Natural killer cell (primary cell): ENCODE results near the gene EGFR. TPM values are rescaled to one million over a fixed set of nuclear protein-coding genes. Genes with fewer than 3 reads are reported as not detected.

Experiments used
- ATAC-seq, 3 donors: fragments of 150-1000 bp in 2 of 3; fragments of 200-7000 bp in 1 of 3; cut with Tn5 transposase; 1 replicate in 1 of 3; 2 replicates in 2 of 3; pipeline ENCODE4 v1.10.0; 2021; ENCODE audit warnings: mild to moderate bottlenecking in 2 of 3, moderate library complexity in 2 of 3
- DNase-seq, 2 donors: peaks; one replicate each; pipeline versions ENCODE4 v3.0.0 to v3.0.0-alpha.2; 2013 to 2021; ENCODE audit warnings: mixed read lengths in 1 of 2
- H3K27ac ChIP-seq: one replicate; pipeline ENCODE4 v1.5.1; 2013; ENCODE audit warnings: mild to moderate bottlenecking, low read length
- H3K27me3 ChIP-seq: one replicate; pipeline ENCODE4 v1.6.1; 2013; ENCODE audit warnings: low read length; ENCODE audit not compliant: control insufficient read depth, insufficient read depth
- H3K36me3 ChIP-seq: one replicate; pipeline ENCODE4 v1.6.1; 2013; ENCODE audit warnings: low read length; ENCODE audit not compliant: control insufficient read depth, insufficient read depth
- H3K4me1 ChIP-seq: one replicate; pipeline ENCODE4 v1.6.1; 2013; ENCODE audit warnings: low read length; ENCODE audit not compliant: control insufficient read depth, insufficient read depth
- H3K4me3 ChIP-seq: one replicate; pipeline ENCODE4 v1.5.1; 2013; ENCODE audit warnings: low read length
- H3K9me3 ChIP-seq: one replicate; pipeline ENCODE4 v1.6.1; 2013; ENCODE audit warnings: low read length; ENCODE audit not compliant: control insufficient read depth, insufficient read depth
- H3K27ac Mint-ChIP-seq, 2 donors: one replicate each; pipeline ENCODE4 v1.8.0; 2022; ENCODE audit warnings: mild to moderate bottlenecking in 2 of 2, mixed read lengths in 2 of 2, moderate library complexity in 1 of 2
- H3K27me3 Mint-ChIP-seq, 2 donors: one replicate each; pipeline ENCODE4 v1.8.0; 2022; ENCODE audit warnings: low read depth in 2 of 2, mixed read lengths in 2 of 2
- H3K36me3 Mint-ChIP-seq: one replicate; pipeline ENCODE4 v1.8.0; 2022; ENCODE audit warnings: mixed read lengths
- H3K4me1 Mint-ChIP-seq, 2 donors: one replicate each; pipeline ENCODE4 v1.8.0; 2022; ENCODE audit warnings: mixed read lengths in 2 of 2
- H3K4me3 Mint-ChIP-seq: one replicate; pipeline ENCODE4 v1.8.0; 2022; ENCODE audit warnings: mild to moderate bottlenecking, moderate library complexity, mixed read lengths
- H3K9me3 Mint-ChIP-seq, 2 donors: one replicate each; pipeline ENCODE4 v1.8.0; 2022; ENCODE audit warnings: mixed read lengths in 2 of 2
- WGBS: methylation state at CpG from one replicate; pipeline ENCODE4 v1.1.7; 2013; ENCODE audit warnings: missing lambda C conversion rate; ENCODE audit not compliant: insufficient coverage; 5-methylcytosine and 5-hydroxymethylcytosine counted together
- intact Hi-C: fragments of 100-400 bp; cut with micrococcal nuclease; formaldehyde crosslinking; loops from one replicate; pipeline ENCODE4 v1.14.2; 2022
- total RNA-seq, 4 donors: library from RNA; stranded (reverse); fragments of 120-200 nt in 1 of 4; gene quantifications; one replicate each; pipeline versions ENCODE4 v1.2.3 to v1.2.4, GENCODE V29; 2013 to 2022
- TF ChIP-seq, protein P1 (sequence below): fragments of 200-600 bp; IDR thresholded peaks from one replicate; pipeline ENCODE4 v1.8.0; 2022; ENCODE audit warnings: antibody characterized with exemption

Gene EGFR
- total RNA-seq, 3 donors from 2014 or later (not counting 1 experiment from before 2014, with no cell fraction given) = not detected

DNA sequence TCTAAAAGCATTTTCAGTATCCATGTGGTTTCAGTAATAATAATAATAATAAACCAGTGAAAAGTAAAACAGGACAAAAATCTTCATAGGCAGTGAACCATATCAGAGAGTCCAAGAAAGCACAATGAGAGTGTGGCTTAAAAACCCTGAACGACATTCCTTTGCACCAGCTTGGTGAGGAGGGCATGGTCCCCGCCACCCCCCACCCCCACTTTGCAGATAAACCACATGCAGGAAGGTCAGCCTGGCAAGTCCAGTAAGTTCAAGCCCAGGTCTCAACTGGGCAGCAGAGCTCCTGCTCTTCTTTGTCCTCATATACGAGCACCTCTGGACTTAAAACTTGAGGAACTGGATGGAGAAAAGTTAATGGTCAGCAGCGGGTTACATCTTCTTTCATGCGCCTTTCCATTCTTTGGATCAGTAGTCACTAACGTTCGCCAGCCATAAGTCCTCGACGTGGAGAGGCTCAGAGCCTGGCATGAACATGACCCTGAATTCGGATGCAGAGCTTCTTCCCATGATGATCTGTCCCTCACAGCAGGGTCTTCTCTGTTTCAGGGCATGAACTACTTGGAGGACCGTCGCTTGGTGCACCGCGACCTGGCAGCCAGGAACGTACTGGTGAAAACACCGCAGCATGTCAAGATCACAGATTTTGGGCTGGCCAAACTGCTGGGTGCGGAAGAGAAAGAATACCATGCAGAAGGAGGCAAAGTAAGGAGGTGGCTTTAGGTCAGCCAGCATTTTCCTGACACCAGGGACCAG lies 172.5 kb downstream of the EGFR start:
- ATAC-seq (no peak), DNase-seq (no peak)
- Mint-ChIP-seq H3K4me3 (no peak overlapping the region), H3K9me3 (no peaks in the 10 kb centered on the region), H3K4me1 (no peaks in the 10 kb centered on the region), H3K27me3 (peaks cover 2 to 23% of the 10 kb centered on the region in 2 donors), H3K27ac (no peak overlapping the region), H3K36me3 (no peaks in the 10 kb centered on the region)
- intact Hi-C loops = no loop called here
- Histone ChIP-seq H3K4me1 (no peaks in the 10 kb centered on the region), H3K36me3 (no peaks in the 10 kb centered on the region), H3K27me3 (no peaks in the 10 kb centered on the region), H3K27ac (no peak overlapping the region), H3K9me3 (no peaks in the 10 kb centered on the region), H3K4me3 (no peak overlapping the region)
- TF ChIP-seq, protein P1, sequence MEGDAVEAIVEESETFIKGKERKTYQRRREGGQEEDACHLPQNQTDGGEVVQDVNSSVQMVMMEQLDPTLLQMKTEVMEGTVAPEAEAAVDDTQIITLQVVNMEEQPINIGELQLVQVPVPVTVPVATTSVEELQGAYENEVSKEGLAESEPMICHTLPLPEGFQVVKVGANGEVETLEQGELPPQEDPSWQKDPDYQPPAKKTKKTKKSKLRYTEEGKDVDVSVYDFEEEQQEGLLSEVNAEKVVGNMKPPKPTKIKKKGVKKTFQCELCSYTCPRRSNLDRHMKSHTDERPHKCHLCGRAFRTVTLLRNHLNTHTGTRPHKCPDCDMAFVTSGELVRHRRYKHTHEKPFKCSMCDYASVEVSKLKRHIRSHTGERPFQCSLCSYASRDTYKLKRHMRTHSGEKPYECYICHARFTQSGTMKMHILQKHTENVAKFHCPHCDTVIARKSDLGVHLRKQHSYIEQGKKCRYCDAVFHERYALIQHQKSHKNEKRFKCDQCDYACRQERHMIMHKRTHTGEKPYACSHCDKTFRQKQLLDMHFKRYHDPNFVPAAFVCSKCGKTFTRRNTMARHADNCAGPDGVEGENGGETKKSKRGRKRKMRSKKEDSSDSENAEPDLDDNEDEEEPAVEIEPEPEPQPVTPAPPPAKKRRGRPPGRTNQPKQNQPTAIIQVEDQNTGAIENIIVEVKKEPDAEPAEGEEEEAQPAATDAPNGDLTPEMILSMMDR = no peak
- 90% methylated on average over 17 of the region's 17 CpGs for WGBS

DNA sequence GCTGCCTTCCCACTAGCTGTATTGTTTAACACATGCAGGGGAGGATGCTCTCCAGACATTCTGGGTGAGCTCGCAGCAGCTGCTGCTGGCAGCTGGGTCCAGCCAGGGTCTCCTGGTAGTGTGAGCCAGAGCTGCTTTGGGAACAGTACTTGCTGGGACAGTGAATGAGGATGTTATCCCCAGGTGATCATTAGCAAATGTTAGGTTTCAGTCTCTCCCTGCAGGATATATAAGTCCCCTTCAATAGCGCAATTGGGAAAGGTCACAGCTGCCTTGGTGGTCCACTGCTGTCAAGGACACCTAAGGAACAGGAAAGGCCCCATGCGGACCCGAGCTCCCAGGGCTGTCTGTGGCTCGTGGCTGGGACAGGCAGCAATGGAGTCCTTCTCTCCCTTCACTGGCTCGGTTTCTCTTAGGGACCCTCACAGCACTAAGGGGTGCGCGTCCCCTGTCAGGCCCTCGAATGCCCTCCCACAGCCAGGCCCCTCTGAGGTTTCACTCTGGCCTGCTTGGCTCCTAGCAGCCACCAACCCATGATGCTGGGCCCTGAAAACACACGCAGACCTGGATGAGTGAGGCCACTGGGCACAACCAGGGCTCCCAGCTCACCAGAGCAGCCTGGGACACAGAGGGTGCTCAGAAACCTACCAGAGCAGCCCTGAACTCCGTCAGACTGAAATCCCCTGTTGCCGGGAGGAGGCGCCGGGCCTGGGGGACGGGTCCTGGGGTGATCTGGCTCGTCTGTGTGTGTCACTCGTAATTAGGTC lies 173.3 kb downstream of the EGFR start:
- no peaks in the 10 kb centered on the region for H3K36me3 ChIP-seq
- no peaks in the 10 kb centered on the region for H3K9me3 Mint-ChIP-seq
- H3K4me3 ChIP-seq = no peak overlapping the region
- intact Hi-C loops = no loop called here
- no peaks in the 10 kb centered on the region for H3K27me3 ChIP-seq
- no peak overlapping the region for H3K27ac ChIP-seq
- H3K4me1 Mint-ChIP-seq = no peaks in the 10 kb centered on the region
- no peak overlapping the region for H3K4me3 Mint-ChIP-seq
- no peak overlapping the region for H3K27ac Mint-ChIP-seq
- no peak for DNase-seq
- WGBS = 86% methylated on average over 17 of the region's 17 CpGs
- TF ChIP-seq, protein P1 = no peak
- peaks cover 10 to 21% of the 10 kb centered on the region in 2 donors for H3K27me3 Mint-ChIP-seq
- H3K4me1 ChIP-seq = no peaks in the 10 kb centered on the region
- no peaks in the 10 kb centered on the region for H3K9me3 ChIP-seq
- H3K36me3 Mint-ChIP-seq = no peaks in the 10 kb centered on the region
- ATAC-seq = no peak

DNA sequence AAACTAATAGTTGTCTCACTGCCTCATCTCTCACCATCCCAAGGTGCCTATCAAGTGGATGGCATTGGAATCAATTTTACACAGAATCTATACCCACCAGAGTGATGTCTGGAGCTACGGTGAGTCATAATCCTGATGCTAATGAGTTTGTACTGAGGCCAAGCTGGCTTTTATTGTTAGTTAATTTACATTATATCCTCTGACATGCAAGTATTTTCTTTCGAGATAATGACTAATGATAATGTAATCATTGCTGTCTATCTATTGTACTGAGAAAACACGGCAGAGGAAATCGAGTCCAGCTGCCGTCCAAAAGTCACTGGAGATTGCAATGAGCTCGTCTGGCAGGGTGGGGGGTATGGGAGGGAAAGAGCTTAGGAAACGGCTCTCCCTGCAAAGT lies 173.9 kb downstream of the EGFR start:
- Histone ChIP-seq H3K27me3 (no peaks in the 10 kb centered on the region), H3K36me3 (no peaks in the 10 kb centered on the region), H3K4me1 (no peaks in the 10 kb centered on the region), H3K27ac (no peak overlapping the region), H3K4me3 (no peak overlapping the region), H3K9me3 (no peaks in the 10 kb centered on the region)
- ATAC-seq (no peak), DNase-seq (no peak)
- Mint-ChIP-seq H3K4me3 (no peak overlapping the region), H3K27ac (no peak overlapping the region), H3K4me1 (no peaks in the 10 kb centered on the region), H3K27me3 (peaks cover 15 to 21% of the 10 kb centered on the region in 2 donors), H3K36me3 (no peaks in the 10 kb centered on the region), H3K9me3 (no peaks in the 10 kb centered on the region)
- TF ChIP-seq, protein P1 = no peak
- 70% methylated on average over 7 of the region's 7 CpGs for WGBS
- intact Hi-C loops = no loop called here
